ENCODE results near the gene ABCA2.

DNA sequence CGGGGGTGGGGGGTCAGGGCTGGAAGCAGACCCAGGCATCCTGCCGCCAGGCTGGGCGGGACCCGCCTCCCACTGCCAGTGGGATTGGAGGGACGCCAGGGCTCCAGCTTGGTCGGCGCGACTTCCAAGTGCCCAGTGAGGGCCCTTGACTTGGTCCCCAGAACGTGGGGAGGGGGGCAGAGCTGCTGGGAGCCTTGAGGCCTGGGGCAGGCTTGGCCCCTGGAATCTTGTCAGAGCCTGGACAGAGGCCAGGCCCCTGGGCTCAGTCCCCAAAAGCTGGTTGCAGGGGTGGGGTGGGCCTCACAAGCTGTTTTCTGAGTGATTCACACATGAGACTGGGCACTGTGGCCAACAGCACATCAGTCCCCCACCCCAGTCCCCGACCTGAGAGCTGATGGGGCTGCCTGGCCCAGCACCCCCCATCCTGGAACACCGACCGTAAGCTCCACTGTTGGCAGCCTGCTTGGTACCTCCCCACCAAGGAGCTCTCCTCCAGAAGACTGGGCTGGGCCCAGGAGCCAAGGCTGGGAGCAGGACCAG is 32.2 kb downstream of the ABCA2 start:
- no peak for TF ChIP-seq POLR2A (IDR thresholded peaks at IDR 0.05; ENCODE audit: low read depth, low read length)
- TF ChIP-seq POLR2AphosphoS5 (IDR thresholded peaks at IDR 0.05; ENCODE audit: low read depth, low read length) = no peak
